NCI-H345 (cell line): ENCODE data around the gene DSCAM.

ENCODE experiments used
- DNase-seq: peaks from one replicate; lab custom pipeline; 2025; lab: John Stamatoyannopoulos, UW

The DSCAM gene

DNA sequence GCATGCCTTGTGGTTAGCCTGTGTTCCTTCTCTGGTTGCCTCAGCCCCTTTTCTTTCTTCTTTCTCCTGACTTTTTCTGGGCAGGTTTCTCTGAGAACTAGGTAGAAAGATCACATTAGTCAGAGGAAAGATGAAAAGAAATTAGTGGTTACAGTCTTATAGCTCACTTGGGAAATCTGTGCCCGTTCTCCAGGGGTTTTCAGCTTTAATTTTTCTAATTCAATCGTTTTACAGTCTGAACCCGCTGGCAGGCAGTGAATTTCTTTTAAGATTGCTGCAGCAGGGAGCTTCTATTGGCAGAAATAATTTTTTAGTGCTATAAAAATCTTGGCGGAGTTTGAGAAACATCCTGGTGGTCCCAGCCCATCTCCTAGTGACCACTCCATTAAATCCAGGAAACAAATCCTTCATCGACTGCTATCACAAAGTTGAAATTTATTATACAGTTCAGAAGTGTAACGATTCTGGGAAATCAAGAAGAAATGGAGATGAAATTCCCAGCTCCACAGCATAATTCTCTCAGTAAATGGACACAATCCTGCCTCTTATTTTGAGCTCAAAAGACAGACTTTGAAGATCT, 866.6 kb downstream of the DSCAM start:
- no peak for DNase-seq

DNA sequence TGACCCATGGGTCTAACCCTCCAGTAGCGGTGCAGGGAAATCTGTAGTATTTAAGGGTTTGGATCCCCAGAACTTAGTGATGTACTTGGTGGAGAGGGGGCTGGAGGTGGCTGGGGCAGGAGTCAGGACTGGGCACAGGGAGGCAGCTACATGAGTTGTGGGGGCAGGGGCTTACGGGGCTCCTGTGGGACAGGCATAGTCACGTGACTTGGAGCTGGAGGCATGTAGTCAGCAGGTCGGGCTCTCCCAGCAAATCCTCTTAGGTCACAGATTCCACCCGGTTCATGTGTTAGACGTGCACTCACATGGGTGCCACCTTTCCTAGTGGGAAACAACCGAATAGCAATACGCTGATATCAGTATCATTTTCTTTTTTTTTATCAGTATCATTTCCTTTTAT, 867.6 kb downstream of the DSCAM start:
- DNase-seq: no peak

- no peak for DNase-seq
These were observed 870.2 kb downstream of the DSCAM start for GRCh38 chr21:39976800-39977199.

DNA sequence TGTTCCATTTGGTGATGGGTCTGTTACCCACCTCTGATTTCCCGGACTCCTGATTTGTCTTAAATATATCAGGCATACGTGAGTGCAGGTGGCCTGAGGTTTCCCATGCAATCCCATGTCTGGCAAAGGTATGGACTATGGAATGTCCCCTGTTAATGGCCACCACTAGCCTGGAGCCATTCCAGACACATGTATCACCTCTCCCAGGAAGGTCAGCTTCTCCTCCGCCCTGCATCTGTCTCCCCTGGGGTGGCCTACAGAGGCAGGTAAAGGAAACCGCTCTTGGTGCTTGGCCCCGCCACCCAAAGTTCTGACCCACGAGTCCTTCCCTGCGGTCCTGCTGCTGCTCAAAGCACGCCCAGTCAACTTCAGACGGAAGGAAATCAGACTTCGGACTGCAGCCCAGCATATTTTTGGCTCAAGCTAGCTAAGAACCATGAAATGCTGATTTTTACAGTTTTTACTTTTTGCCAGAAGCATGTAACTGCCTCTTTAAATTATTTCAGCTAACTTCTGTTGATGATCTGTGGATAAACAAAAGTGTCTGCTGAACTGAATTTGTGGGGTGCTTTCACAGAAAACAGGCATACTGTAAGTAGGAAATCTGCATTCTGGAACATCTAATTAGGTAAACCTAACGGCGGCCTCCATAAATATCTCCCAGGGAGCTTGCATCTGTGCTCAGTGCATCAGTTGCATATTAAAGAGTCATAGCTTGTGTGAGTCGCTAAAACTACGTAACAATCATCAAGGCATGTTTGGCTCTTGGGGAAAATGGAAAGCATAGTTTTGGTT, 873.8 kb downstream of the DSCAM start:
- DNase-seq: no peak

- no peak for DNase-seq
These were observed 874.5 kb downstream of the DSCAM start for GRCh38 chr21:39972471-39972870.

- no peak for DNase-seq
These were observed 875.0 kb downstream of the DSCAM start for GRCh38 chr21:39971956-39972355.

GRCh38 chr21:39969691-39970364, 877.1 kb downstream of the DSCAM start:
- no peak for DNase-seq

GRCh38 chr21:39968010-39968409, 878.9 kb downstream of the DSCAM start:
- DNase-seq: no peak

DNA sequence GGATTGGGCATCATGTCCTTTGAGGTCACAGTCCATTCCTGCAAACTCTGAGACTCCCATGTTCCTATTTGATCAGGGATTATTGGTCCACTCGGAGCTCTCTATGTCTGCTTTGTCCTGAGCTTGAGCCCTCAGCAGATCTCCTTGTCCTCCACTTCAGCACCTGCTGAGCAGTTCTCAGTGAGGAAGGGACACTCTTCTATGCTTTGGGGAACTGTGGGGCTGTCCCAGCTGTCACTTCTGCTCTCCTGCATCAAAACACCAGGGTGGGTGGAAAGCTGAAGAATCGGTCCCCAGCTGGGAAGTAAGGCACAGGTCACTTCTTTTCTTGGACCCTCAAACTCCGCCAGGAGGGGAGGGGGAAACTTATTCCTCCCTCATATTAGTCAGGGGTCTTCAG, 880.2 kb downstream of the DSCAM start:
- no peak for DNase-seq

- DNase-seq: no peak
These were observed 881.9 kb downstream of the DSCAM start for GRCh38 chr21:39965026-39965425.

DNA sequence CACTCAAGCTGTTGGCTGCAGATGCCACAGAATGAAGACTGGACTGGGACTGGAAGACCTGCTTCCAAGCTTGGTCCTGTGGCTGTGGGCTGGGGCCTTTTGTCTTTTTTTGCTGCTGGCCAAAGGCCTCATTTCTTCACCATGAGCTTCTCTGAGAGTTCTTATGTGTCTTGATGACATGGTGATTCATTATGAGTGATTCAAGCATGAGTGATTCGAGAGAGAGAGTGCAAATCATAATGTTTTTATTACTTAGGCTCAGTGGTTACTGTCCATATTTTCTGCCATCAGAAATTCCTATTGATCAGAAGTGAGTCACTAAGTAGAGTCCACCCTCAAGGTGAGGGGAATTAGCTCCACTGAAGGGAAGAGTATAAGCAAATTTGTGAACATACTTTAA, 885.7 kb downstream of the DSCAM start:
- DNase-seq: no peak
